Testis (tissue), 2 donors: Measurements from ENCODE around the gene SNX11.

Experiments used
- CTCF ChIP-seq, 3 experiments: fragments of 450-650 bp in 2 of 3; fragments of 200-600 bp in 1 of 3; sonication (generic) in 1 of 3; IDR thresholded peaks; one replicate each; pipeline ENCODE4 v1.5.1; 2016 to 2019; ENCODE audit warnings: antibody characterized with exemption in 3 of 3, mild to moderate bottlenecking in 2 of 3, moderate library complexity in 1 of 3
- POLR2A ChIP-seq: fragments of 450-650 bp; IDR thresholded peaks from one replicate; pipeline ENCODE4 v1.6.1; 2017; ENCODE audit warnings: antibody characterized with exemption, mild to moderate bottlenecking, moderate library complexity

DNA sequence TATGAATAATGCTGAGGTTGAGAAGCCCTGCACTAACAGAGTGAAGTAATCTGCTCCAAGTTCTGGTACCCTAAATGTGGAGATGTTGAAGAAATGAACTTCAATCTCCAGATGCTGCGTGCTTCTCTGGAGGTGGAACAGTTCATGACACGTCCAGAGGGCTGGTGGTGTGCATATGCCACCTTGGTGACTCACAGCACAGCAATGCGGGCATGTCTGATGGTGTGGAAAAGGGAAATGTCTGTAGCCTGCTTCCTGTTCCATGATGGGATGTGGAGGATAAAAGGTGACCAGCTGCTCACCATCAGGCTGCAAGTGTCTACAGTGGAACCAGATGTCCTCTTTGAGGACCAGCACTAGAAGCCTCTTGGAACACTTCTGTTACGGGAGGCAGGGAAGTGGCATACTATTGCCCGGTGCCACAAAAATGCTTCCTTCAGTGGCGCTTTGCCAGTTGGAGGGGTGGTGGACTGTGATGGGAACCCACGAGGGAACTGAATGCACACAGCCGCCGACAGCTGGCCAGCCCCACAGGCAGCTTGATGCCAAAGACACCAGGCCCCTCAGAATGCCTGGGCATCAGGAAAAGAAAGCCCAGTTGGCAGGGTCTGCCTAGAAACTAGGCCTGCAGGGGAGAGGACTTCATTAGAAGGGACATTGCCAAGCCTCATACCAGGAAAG, 19.9 kb downstream of the SNX11 start:
- TF ChIP-seq CTCF (IDR thresholded peaks at IDR 0.05) (no peak), POLR2A (no peak)
